HepG2 (cell line): Measurements from ENCODE around the gene USP27X. TPM values are rescaled to one million over a fixed set of nuclear protein-coding genes. Genes with fewer than 3 reads are reported as not detected.

Experiments
- AKNA ChIP-seq: sonication (generic); formaldehyde crosslinking; IDR thresholded peaks from 2 replicates; pipeline ENCODE4 v1.4.0; 2020; ENCODE audit warnings: missing genetic modification reagents, borderline replicate concordance
- ARID4A ChIP-seq: sonication (generic); formaldehyde crosslinking; IDR thresholded peaks from 2 replicates; pipeline ENCODE4 v1.5.0; 2020; ENCODE audit warnings: mild to moderate bottlenecking, missing genetic modification reagents, borderline replicate concordance
- ELF3 ChIP-seq: IDR thresholded peaks from 2 replicates; pipeline ENCODE4 v1.6.1; 2016; ENCODE audit warnings: missing genetic modification reagents, missing compliant biosample characterization
- FOXA1 ChIP-seq, 2 experiments: fragments of 450-650 bp in 1 of 2; sonication (generic) in 1 of 2; formaldehyde crosslinking in 1 of 2; IDR thresholded peaks; 2 replicates each; pipeline versions ENCODE4 v1.4.0 to v1.6.1; 2016 to 2020; ENCODE audit warnings: missing genetic modification reagents in 1 of 2
- FOXO1 ChIP-seq: sonication (generic); formaldehyde crosslinking; IDR thresholded peaks from 2 replicates; pipeline ENCODE4 v1.4.0; 2020; ENCODE audit warnings: missing genetic modification reagents
- PBX3 ChIP-seq: sonication (generic); formaldehyde crosslinking; IDR thresholded peaks from 2 replicates; pipeline ENCODE4 v1.8.1; 2023; ENCODE audit warnings: missing genetic modification reagents, inconsistent platforms, borderline replicate concordance
- POGZ ChIP-seq: sonication (generic); formaldehyde crosslinking; IDR thresholded peaks from 2 replicates; pipeline ENCODE4 v1.4.0; 2020; ENCODE audit warnings: mild to moderate bottlenecking, missing genetic modification reagents
- SAP130 ChIP-seq: IDR thresholded peaks from 2 replicates; pipeline ENCODE4 v1.6.1; 2016; ENCODE audit warnings: low read depth
- SOX13 ChIP-seq, 3 experiments: fragments of 450-650 bp in 1 of 3; sonication (generic) in 1 of 3; formaldehyde crosslinking in 1 of 3; IDR thresholded peaks in 2 of 3; conservative IDR thresholded peaks in 1 of 3; 2 replicates each; pipeline versions ENCODE4 v1.5.0 to v1.6.1; 2016 to 2020; ENCODE audit warnings: antibody characterized with exemption in 1 of 3, mild to moderate bottlenecking in 1 of 3, missing compliant biosample characterization in 1 of 3, missing genetic modification reagents in 1 of 3, moderate library complexity in 1 of 3
- ZFP36L2 ChIP-seq: sonication (generic); formaldehyde crosslinking; IDR thresholded peaks from 2 replicates; pipeline ENCODE4 v1.4.0; 2020; ENCODE audit warnings: missing genetic modification reagents
- ZNF644 ChIP-seq: IDR thresholded peaks from 2 replicates; pipeline ENCODE4 v1.6.1; 2016; ENCODE audit warnings: low read depth
- polyA plus RNA-seq, 8 experiments: library from polyadenylated mRNA; depleted of rRNA in 3 of 8; stranded (reverse) in 7 of 8; unstranded in 1 of 8; fragments of >200 nt; fragmentation: Illumina TruSeq in 4 of 8; extraction: Trizol in 4 of 8; gene quantifications; 2 replicates each; pipeline versions ENCODE4 v1.2.1 to v1.2.3, GENCODE V29; 2011 to 2016; ENCODE audit warnings: low read depth in 4 of 8, missing spikeins in 1 of 8, mixed read lengths in 1 of 8; ENCODE audit not compliant: insufficient read depth in 1 of 8
- total RNA-seq, 5 experiments: library from RNA; depleted of rRNA; stranded (reverse); fragments of >200 nt; fragmentation: Illumina TruSeq; extraction: Trizol; gene quantifications; 2 replicates each; pipeline ENCODE4 v1.2.3, GENCODE V29; 2016; ENCODE audit warnings: low read depth in 1 of 5
- TF ChIP-seq, protein P1 (sequence below): sonication (generic); formaldehyde crosslinking; IDR thresholded peaks from 2 replicates; pipeline ENCODE4 v1.5.0; 2020; ENCODE audit warnings: mild to moderate bottlenecking, missing genetic modification reagents, borderline replicate concordance
- TF ChIP-seq, protein P2 (sequence below): sonication (generic); formaldehyde crosslinking; conservative IDR thresholded peaks from 2 replicates; pipeline ENCODE4 v1.4.0; 2020; ENCODE audit warnings: missing genetic modification reagents

USP27X gene
- total and polyA plus RNA-seq, 2 of the 13 experiments (the other 11 are each of a cell fraction or from before 2014, with no cell fraction given) = 7.2 to 9.7 TPM

DNA sequence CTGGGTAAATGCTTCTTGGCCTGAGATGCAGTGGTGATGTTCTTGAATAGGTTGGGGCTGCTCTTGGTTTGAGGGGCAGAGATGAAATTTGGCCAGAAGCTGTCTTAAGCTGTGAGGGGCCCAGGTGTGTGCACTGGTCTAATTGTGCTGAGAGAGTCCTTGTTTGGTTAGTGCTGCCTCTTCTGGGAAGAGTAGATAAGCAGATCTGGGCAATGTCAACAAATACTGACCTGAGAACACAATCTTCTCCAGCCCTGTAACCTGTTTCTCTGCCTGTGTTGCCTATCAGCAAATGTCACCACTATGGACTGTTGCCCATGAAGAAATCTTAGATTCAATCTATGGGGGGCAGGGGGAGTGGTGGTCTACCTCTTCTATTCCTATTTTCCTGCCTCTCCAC lies 17.2 kb upstream of the USP27X start (continued):
- TF ChIP-seq ARID4A (CRISPR knock-in tag) (no peak), ELF3 (CRISPR knock-in tag) (0 out of 2 replicates have a peak, but pooled peaks have one; percentile 27), ZFP36L2 (CRISPR knock-in tag) (no peak), AKNA (no peak), FOXO1 (CRISPR knock-in tag) (peak; percentile 73; the same call in 1 of the 2 replicates), ZNF644 (CRISPR knock-in tag) (no peak), SAP130 (CRISPR knock-in tag) (peak; percentile 47), FOXA1 (IDR thresholded peaks at IDR 0.05) (no peak), FOXA1 (CRISPR knock-in tag; IDR thresholded peaks at IDR 0.05) (peak; percentile 82), SOX13 (IDR thresholded peaks at IDR 0.05) (no peak), SOX13 (CRISPR knock-in tag; conservative IDR thresholded peaks at IDR 0.05 in 1 of 2, IDR thresholded peaks at IDR 0.05 in 1 of 2) (peak in 1 of 2 experiments; percentile 70; a peak in 2 of 4 replicates), PBX3 (CRISPR knock-in tag) (no peak), POGZ (CRISPR knock-in tag) (0 out of 2 replicates have a peak, but pooled peaks have one; percentile 27)
- TF ChIP-seq, protein P1, sequence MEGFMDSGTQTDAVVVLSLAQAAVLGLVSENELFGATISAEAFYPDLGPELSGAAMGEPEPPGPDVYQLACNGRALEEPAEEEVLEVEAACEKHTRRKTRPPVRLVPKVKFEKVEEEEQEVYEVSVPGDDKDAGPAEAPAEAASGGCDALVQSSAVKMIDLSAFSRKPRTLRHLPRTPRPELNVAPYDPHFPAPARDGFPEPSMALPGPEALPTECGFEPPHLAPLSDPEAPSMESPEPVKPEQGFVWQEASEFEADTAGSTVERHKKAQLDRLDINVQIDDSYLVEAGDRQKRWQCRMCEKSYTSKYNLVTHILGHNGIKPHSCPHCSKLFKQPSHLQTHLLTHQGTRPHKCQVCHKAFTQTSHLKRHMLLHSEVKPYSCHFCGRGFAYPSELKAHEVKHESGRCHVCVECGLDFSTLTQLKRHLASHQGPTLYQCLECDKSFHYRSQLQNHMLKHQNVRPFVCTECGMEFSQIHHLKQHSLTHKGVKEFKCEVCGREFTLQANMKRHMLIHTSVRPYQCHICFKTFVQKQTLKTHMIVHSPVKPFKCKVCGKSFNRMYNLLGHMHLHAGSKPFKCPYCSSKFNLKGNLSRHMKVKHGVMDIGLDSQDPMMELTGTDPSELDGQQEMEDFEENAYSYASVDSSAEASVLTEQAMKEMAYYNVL = no peak
- TF ChIP-seq, protein P2, sequence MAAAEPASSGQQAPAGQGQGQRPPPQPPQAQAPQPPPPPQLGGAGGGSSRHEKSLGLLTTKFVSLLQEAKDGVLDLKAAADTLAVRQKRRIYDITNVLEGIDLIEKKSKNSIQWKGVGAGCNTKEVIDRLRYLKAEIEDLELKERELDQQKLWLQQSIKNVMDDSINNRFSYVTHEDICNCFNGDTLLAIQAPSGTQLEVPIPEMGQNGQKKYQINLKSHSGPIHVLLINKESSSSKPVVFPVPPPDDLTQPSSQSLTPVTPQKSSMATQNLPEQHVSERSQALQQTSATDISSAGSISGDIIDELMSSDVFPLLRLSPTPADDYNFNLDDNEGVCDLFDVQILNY = no peak
